Cardiac muscle cell (in vitro differentiated cells and primary cell): ENCODE measurements around the gene SRSF6. TPM values are rescaled to one million over a fixed set of nuclear protein-coding genes. Genes with fewer than 3 reads are reported as not detected.

Experiments
- DNase-seq, 2 donors: peaks; one replicate each; pipeline versions ENCODE4 v3.0.0 to v3.0.0-alpha.2; 2010 to 2017; ENCODE audit warnings: low read depth in 1 of 2, low spot score in 1 of 2
- H3K27ac ChIP-seq: fragments of 200-600 bp; sonication (generic); 2 replicates; pipeline ENCODE4 v1.5.1; 2016
- H3K27me3 ChIP-seq: fragments of 200-600 bp; sonication (generic); 2 replicates; pipeline ENCODE4 v1.6.0; 2016; ENCODE audit warnings: control low read depth
- H3K36me3 ChIP-seq: fragments of 200-600 bp; sonication (generic); 2 replicates; pipeline ENCODE4 v1.5.1; 2016; ENCODE audit warnings: control low read depth
- H3K4me1 ChIP-seq: fragments of 200-600 bp; sonication (generic); 2 replicates; pipeline ENCODE4 v1.8.1; 2017; ENCODE audit warnings: low read depth, mild to moderate bottlenecking, mixed run types
- H3K4me3 ChIP-seq: fragments of 200-600 bp; sonication (generic); 2 replicates; pipeline ENCODE4 v1.5.1; 2016; ENCODE audit warnings: mild to moderate bottlenecking
- H3K9me3 ChIP-seq: fragments of 200-600 bp; sonication (generic); 2 replicates; pipeline ENCODE4 v1.5.1; 2017; ENCODE audit warnings: low read depth, mild to moderate bottlenecking, control low read depth
- CTCF ChIP-seq: IDR thresholded peaks from 2 replicates; pipeline ENCODE4 v1.5.1; 2012; ENCODE audit warnings: low read depth, mild to moderate bottlenecking, low read length
- polyA plus RNA-seq: library from polyadenylated mRNA; unstranded; fragments of >200 nt; fragmentation: Nextera tagmentation; extraction: Ambion mirVana; gene quantifications from 2 replicates; pipeline ENCODE4 v1.2.1, GENCODE V29; 2016
- total RNA-seq: library from RNA; depleted of rRNA; stranded (reverse); fragments of >200 nt; gene quantifications from 2 replicates; pipeline ENCODE4 v1.2.3, GENCODE V29; 2016

The SRSF6 gene
- total and polyA plus RNA-seq, 2 experiments from 2014 or later, result 56.0 to 60.7 TPM

GRCh38 chr20:43464219-43464790 lies 6.6 kb downstream of the SRSF6 start:
- no peak for DNase-seq
- H3K27me3 ChIP-seq, result no peaks in the 10 kb centered on the region
- TF ChIP-seq CTCF, result no peak
- no peak overlapping the region for H3K4me3 ChIP-seq
- H3K4me1 ChIP-seq, result peaks cover 2% of the 10 kb centered on the region
- H3K36me3 ChIP-seq, result peaks cover 72% of the 10 kb centered on the region
- no peaks in the 10 kb centered on the region for H3K9me3 ChIP-seq
- peak overlapping the region; percentile 26 for H3K27ac ChIP-seq

GRCh38 chr20:43465625-43465943 lies 7.9 kb downstream of the SRSF6 start:
- Histone ChIP-seq H3K4me3 (no peak overlapping the region), H3K36me3 (peaks cover 62% of the 10 kb centered on the region), H3K27me3 (no peaks in the 10 kb centered on the region), H3K4me1 (no peaks in the 10 kb centered on the region), H3K27ac (no peak overlapping the region), H3K9me3 (no peaks in the 10 kb centered on the region)
- DNase-seq, result no peak
- TF ChIP-seq CTCF, result no peak

- TF ChIP-seq CTCF, result no peak
- Histone ChIP-seq H3K4me1 (no peaks in the 10 kb centered on the region), H3K4me3 (no peak overlapping the region), H3K27ac (no peak overlapping the region), H3K27me3 (no peaks in the 10 kb centered on the region), H3K36me3 (peaks cover 44% of the 10 kb centered on the region), H3K9me3 (no peaks in the 10 kb centered on the region)
- DNase-seq, result no peak
Observed at GRCh38 chr20:43467589-43467988, 9.9 kb downstream of the SRSF6 start.

- H3K36me3 ChIP-seq, result peaks cover 9% of the 10 kb centered on the region
- no peak overlapping the region for H3K4me3 ChIP-seq
- TF ChIP-seq CTCF, result no peak
- H3K27ac ChIP-seq, result no peak overlapping the region
- no peaks in the 10 kb centered on the region for H3K4me1 ChIP-seq
- DNase-seq, result no peak
- no peaks in the 10 kb centered on the region for H3K27me3 ChIP-seq
- no peaks in the 10 kb centered on the region for H3K9me3 ChIP-seq
Observed at GRCh38 chr20:43472671-43473380, 15.1 kb downstream of the SRSF6 start.

- Histone ChIP-seq H3K4me1 (no peaks in the 10 kb centered on the region), H3K27me3 (no peaks in the 10 kb centered on the region), H3K9me3 (no peaks in the 10 kb centered on the region), H3K4me3 (no peak overlapping the region), H3K36me3 (peaks cover 9% of the 10 kb centered on the region), H3K27ac (no peak overlapping the region)
- DNase-seq, result no peak
- TF ChIP-seq CTCF, result no peak
Observed at GRCh38 chr20:43473381-43473704, 15.6 kb downstream of the SRSF6 start.
